K562 (cell line): ENCODE results near the gene NUF2. TPM values are rescaled to one million over a fixed set of nuclear protein-coding genes. Genes with fewer than 3 reads are reported as not detected.

ENCODE experiments used
- IRF2 ChIP-seq: sonication (generic); formaldehyde crosslinking; IDR thresholded peaks from 2 replicates; pipeline ENCODE4 v1.8.1; 2022; ENCODE audit warnings: mild to moderate bottlenecking, missing genetic modification reagents
- polyA plus RNA-seq, 8 experiments: library from polyadenylated mRNA; depleted of rRNA in 4 of 8; stranded (reverse) in 5 of 8; unstranded in 3 of 8; fragments of >200 nt; fragmentation: Nextera tagmentation in 2 of 8; fragmentation: Illumina TruSeq in 1 of 8; extraction: Ambion mirVana in 2 of 8; extraction: Trizol in 1 of 8; gene quantifications; 2 replicates each; pipeline versions ENCODE4 v1.2.1 to v1.2.3, GENCODE V29; 2011 to 2014; ENCODE audit warnings: inconsistent platforms in 1 of 8, missing spikeins in 1 of 8
- total RNA-seq, 7 experiments: library from RNA; depleted of rRNA in 6 of 7; stranded (reverse); fragments of >200 nt in 6 of 7; fragmentation: Illumina TruSeq in 2 of 7; extraction: Trizol in 2 of 7; gene quantifications; 2 replicates each; pipeline versions ENCODE4 v1.2.1 to v1.2.3, GENCODE V29; 2011 to 2021; ENCODE audit warnings: low replicate concordance in 1 of 7
- TF ChIP-seq, protein P1 (sequence below): fragments of 200-800 bp; sonication (Bioruptor generic); IDR thresholded peaks from 2 replicates; pipeline ENCODE4 v1.6.1; 2016; ENCODE audit warnings: missing genetic modification characterization, missing compliant biosample characterization
- TF ChIP-seq, protein P2 (sequence below): fragments of 250-450 bp; sonication (Bioruptor Pico); IDR thresholded peaks from 2 replicates; pipeline ENCODE4 v1.4.0; 2020; ENCODE audit warnings: mild to moderate bottlenecking, moderate library complexity, borderline replicate concordance
- TF ChIP-seq, protein P3 (sequence below): fragments of 200-800 bp; sonication (Bioruptor generic); IDR thresholded peaks from 2 replicates; pipeline ENCODE4 v1.6.1; 2017; ENCODE audit warnings: missing genetic modification characterization, missing compliant biosample characterization

Gene NUF2
- total and polyA plus RNA-seq, 9 of the 15 experiments (the other 6 are each of a cell fraction or from before 2014, with no cell fraction given): 42.5 to 90.0 (median 60.3) TPM

DNA sequence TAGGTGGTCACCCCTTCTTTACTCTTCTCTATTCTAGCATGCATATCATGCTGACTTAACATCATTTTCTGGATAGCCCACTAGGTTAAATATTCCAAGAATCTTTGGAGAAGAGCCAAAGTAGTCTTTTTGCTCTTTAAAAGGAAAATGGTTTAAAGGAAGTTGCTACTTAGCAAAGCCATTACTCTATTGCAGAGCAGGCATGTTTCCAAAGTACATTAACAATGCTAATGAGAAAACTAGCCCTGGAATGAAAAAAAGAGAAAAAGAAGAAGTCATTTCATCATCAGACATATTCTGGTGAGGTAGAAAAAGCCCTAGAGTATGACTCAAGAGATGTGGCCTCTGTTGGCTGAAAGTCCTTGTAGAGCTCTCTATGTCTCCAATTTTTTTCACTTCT, 74.0 kb downstream of the NUF2 start (continued):
- TF ChIP-seq, protein P1, sequence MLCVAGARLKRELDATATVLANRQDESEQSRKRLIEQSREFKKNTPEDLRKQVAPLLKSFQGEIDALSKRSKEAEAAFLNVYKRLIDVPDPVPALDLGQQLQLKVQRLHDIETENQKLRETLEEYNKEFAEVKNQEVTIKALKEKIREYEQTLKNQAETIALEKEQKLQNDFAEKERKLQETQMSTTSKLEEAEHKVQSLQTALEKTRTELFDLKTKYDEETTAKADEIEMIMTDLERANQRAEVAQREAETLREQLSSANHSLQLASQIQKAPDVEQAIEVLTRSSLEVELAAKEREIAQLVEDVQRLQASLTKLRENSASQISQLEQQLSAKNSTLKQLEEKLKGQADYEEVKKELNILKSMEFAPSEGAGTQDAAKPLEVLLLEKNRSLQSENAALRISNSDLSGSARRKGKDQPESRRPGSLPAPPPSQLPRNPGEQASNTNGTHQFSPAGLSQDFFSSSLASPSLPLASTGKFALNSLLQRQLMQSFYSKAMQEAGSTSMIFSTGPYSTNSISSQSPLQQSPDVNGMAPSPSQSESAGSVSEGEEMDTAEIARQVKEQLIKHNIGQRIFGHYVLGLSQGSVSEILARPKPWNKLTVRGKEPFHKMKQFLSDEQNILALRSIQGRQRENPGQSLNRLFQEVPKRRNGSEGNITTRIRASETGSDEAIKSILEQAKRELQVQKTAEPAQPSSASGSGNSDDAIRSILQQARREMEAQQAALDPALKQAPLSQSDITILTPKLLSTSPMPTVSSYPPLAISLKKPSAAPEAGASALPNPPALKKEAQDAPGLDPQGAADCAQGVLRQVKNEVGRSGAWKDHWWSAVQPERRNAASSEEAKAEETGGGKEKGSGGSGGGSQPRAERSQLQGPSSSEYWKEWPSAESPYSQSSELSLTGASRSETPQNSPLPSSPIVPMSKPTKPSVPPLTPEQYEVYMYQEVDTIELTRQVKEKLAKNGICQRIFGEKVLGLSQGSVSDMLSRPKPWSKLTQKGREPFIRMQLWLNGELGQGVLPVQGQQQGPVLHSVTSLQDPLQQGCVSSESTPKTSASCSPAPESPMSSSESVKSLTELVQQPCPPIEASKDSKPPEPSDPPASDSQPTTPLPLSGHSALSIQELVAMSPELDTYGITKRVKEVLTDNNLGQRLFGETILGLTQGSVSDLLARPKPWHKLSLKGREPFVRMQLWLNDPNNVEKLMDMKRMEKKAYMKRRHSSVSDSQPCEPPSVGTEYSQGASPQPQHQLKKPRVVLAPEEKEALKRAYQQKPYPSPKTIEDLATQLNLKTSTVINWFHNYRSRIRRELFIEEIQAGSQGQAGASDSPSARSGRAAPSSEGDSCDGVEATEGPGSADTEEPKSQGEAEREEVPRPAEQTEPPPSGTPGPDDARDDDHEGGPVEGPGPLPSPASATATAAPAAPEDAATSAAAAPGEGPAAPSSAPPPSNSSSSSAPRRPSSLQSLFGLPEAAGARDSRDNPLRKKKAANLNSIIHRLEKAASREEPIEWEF (CRISPR knock-in tag): no peak
- TF ChIP-seq, protein P2, sequence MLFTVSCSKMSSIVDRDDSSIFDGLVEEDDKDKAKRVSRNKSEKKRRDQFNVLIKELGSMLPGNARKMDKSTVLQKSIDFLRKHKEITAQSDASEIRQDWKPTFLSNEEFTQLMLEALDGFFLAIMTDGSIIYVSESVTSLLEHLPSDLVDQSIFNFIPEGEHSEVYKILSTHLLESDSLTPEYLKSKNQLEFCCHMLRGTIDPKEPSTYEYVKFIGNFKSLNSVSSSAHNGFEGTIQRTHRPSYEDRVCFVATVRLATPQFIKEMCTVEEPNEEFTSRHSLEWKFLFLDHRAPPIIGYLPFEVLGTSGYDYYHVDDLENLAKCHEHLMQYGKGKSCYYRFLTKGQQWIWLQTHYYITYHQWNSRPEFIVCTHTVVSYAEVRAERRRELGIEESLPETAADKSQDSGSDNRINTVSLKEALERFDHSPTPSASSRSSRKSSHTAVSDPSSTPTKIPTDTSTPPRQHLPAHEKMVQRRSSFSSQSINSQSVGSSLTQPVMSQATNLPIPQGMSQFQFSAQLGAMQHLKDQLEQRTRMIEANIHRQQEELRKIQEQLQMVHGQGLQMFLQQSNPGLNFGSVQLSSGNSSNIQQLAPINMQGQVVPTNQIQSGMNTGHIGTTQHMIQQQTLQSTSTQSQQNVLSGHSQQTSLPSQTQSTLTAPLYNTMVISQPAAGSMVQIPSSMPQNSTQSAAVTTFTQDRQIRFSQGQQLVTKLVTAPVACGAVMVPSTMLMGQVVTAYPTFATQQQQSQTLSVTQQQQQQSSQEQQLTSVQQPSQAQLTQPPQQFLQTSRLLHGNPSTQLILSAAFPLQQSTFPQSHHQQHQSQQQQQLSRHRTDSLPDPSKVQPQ (CRISPR knock-in tag): no peak
- TF ChIP-seq IRF2 (CRISPR knock-in tag): no peak
- TF ChIP-seq, protein P3, sequence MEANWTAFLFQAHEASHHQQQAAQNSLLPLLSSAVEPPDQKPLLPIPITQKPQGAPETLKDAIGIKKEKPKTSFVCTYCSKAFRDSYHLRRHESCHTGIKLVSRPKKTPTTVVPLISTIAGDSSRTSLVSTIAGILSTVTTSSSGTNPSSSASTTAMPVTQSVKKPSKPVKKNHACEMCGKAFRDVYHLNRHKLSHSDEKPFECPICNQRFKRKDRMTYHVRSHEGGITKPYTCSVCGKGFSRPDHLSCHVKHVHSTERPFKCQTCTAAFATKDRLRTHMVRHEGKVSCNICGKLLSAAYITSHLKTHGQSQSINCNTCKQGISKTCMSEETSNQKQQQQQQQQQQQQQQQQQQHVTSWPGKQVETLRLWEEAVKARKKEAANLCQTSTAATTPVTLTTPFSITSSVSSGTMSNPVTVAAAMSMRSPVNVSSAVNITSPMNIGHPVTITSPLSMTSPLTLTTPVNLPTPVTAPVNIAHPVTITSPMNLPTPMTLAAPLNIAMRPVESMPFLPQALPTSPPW (CRISPR knock-in tag): no peak
